ENCODE results near the gene BRIP1.

BRIP1 gene

GRCh38 chr17:61880589-61881102, 17.3 kb upstream of the BRIP1 start:
- H3K27me3 ChIP-seq (ENCODE audit: insufficient read depth, low read length, poor library complexity), result no peaks in the 10 kb centered on the region
- H4K8ac ChIP-seq (ENCODE audit: low read depth, low read length), result no peak overlapping the region
- H4K5ac ChIP-seq (ENCODE audit: low read length), result no peak overlapping the region
- no peaks in the 10 kb centered on the region for H3K79me1 ChIP-seq (ENCODE audit: low read length)
- no peak overlapping the region for H2BK5ac ChIP-seq (ENCODE audit: low read length)
- no CpG with 5 or more reads among the region's 4 CpGs for WGBS (ENCODE audit: extremely low coverage, insufficient coverage, low lambda C conversion rate)
- H3K4ac ChIP-seq (ENCODE audit: low read depth, low read length), result no peak overlapping the region
- H2BK120ac ChIP-seq (ENCODE audit: low read depth, low read length), result no peak overlapping the region
- no peak for DNase-seq
- H3K23ac ChIP-seq (ENCODE audit: low read length), result no peak overlapping the region
- H3K18ac ChIP-seq (ENCODE audit: low read length), result no peak overlapping the region
- no peak overlapping the region for H3K56ac ChIP-seq (ENCODE audit: low read length)
- no peak overlapping the region for H2BK15ac ChIP-seq (replicated peaks; ENCODE audit: low read depth)
- no peak overlapping the region for H2AK5ac ChIP-seq (ENCODE audit: low read length)
- no peak overlapping the region for H3K27ac ChIP-seq (ENCODE audit: low read depth, low read length)
- no peak overlapping the region for H3K4me3 ChIP-seq (ENCODE audit: low read length)
- H3K4me2 ChIP-seq (ENCODE audit: low read length), result no peak overlapping the region
- no peaks in the 10 kb centered on the region for H3K4me1 ChIP-seq (ENCODE audit: control insufficient read depth, low read depth, low read length)
- H3K79me2 ChIP-seq (ENCODE audit: control insufficient read depth, insufficient read depth, low read length), result no peaks in the 10 kb centered on the region
- no peak overlapping the region for H3K9ac ChIP-seq (ENCODE audit: low read length)
- H3K36me3 ChIP-seq (ENCODE audit: control insufficient read depth, insufficient read depth, low read length), result no peaks in the 10 kb centered on the region

- Histone ChIP-seq H2BK5ac (ENCODE audit: low read length) (no peak overlapping the region), H3K27ac (ENCODE audit: low read depth, low read length) (no peak overlapping the region), H3K56ac (ENCODE audit: low read length) (no peak overlapping the region), H3K27me3 (ENCODE audit: insufficient read depth, low read length, poor library complexity) (no peaks in the 10 kb centered on the region), H3K9ac (ENCODE audit: low read length) (no peak overlapping the region), H3K36me3 (ENCODE audit: control insufficient read depth, insufficient read depth, low read length) (no peaks in the 10 kb centered on the region), H4K8ac (ENCODE audit: low read depth, low read length) (no peak overlapping the region), H2BK15ac (replicated peaks; ENCODE audit: low read depth) (no peak overlapping the region), H3K4me1 (ENCODE audit: control insufficient read depth, low read depth, low read length) (no peaks in the 10 kb centered on the region), H3K79me2 (ENCODE audit: control insufficient read depth, insufficient read depth, low read length) (no peaks in the 10 kb centered on the region), H2BK120ac (ENCODE audit: low read depth, low read length) (no peak overlapping the region), H3K18ac (ENCODE audit: low read length) (no peak overlapping the region), H2AK5ac (ENCODE audit: low read length) (no peak overlapping the region), H4K5ac (ENCODE audit: low read length) (no peak overlapping the region), H3K23ac (ENCODE audit: low read length) (no peak overlapping the region), H3K4ac (ENCODE audit: low read depth, low read length) (no peak overlapping the region), H3K4me2 (ENCODE audit: low read length) (no peak overlapping the region), H3K4me3 (ENCODE audit: low read length) (no peak overlapping the region), H3K79me1 (ENCODE audit: low read length) (no peaks in the 10 kb centered on the region)
- no peak for DNase-seq
- no CpG with 5 or more reads among the region's 3 CpGs for WGBS (ENCODE audit: extremely low coverage, insufficient coverage, low lambda C conversion rate)
These were observed 15.8 kb upstream of the BRIP1 start for GRCh38 chr17:61878984-61879612.

GRCh38 chr17:61878520-61878919, 15.2 kb upstream of the BRIP1 start:
- DNase-seq, result no peak

DNA sequence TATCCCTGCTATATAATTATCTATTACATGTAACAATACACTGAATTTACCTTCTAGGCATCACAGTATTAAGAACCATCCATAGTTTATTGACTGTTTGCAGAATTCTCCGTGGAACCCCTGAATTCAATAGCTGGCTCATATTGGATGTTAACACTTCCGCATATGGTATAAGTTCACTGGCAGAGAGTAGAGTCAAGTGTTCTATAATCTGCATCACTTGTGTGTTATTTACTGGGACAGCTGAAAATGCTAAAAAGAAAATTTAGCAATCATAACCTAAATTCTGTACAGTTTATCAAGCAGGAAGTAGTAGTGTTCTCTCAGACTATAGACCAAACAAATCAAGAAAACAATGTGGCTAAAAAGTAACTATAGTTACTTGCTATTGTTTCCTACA, 14.5 kb upstream of the BRIP1 start:
- no peak overlapping the region for H3K23ac ChIP-seq (ENCODE audit: low read length)
- H2BK120ac ChIP-seq (ENCODE audit: low read depth, low read length), result no peak overlapping the region
- no peak overlapping the region for H3K56ac ChIP-seq (ENCODE audit: low read length)
- WGBS (ENCODE audit: extremely low coverage, insufficient coverage, low lambda C conversion rate), result no CpG with 5 or more reads among the region's 2 CpGs
- no peak for DNase-seq
- H2BK15ac ChIP-seq (replicated peaks; ENCODE audit: low read depth), result no peak overlapping the region
- H4K8ac ChIP-seq (ENCODE audit: low read depth, low read length), result no peak overlapping the region
- no peak overlapping the region for H3K4ac ChIP-seq (ENCODE audit: low read depth, low read length)
- no peak overlapping the region for H3K18ac ChIP-seq (ENCODE audit: low read length)
- H2AK5ac ChIP-seq (ENCODE audit: low read length), result no peak overlapping the region
- H3K79me2 ChIP-seq (ENCODE audit: control insufficient read depth, insufficient read depth, low read length), result no peaks in the 10 kb centered on the region
- no peak overlapping the region for H3K4me3 ChIP-seq (ENCODE audit: low read length)
- H4K5ac ChIP-seq (ENCODE audit: low read length), result no peak overlapping the region
- H3K36me3 ChIP-seq (ENCODE audit: control insufficient read depth, insufficient read depth, low read length), result no peaks in the 10 kb centered on the region
- H3K79me1 ChIP-seq (ENCODE audit: low read length), result no peaks in the 10 kb centered on the region
- H3K4me2 ChIP-seq (ENCODE audit: low read length), result no peak overlapping the region
- H2BK5ac ChIP-seq (ENCODE audit: low read length), result no peak overlapping the region
- H3K27ac ChIP-seq (ENCODE audit: low read depth, low read length), result no peak overlapping the region
- no peaks in the 10 kb centered on the region for H3K4me1 ChIP-seq (ENCODE audit: control insufficient read depth, low read depth, low read length)
- H3K9ac ChIP-seq (ENCODE audit: low read length), result no peak overlapping the region
- H3K27me3 ChIP-seq (ENCODE audit: insufficient read depth, low read length, poor library complexity), result no peaks in the 10 kb centered on the region

More at GRCh38 chr17:61878520-61878919, 15.2 kb upstream of the BRIP1 start:
- no peak overlapping the region for H3K27ac ChIP-seq (ENCODE audit: low read depth, low read length)
- H3K56ac ChIP-seq (ENCODE audit: low read length), result no peak overlapping the region
- no CpG with 5 or more reads among the region's 2 CpGs for WGBS (ENCODE audit: extremely low coverage, insufficient coverage, low lambda C conversion rate)
- no peak overlapping the region for H4K8ac ChIP-seq (ENCODE audit: low read depth, low read length)
- H3K9ac ChIP-seq (ENCODE audit: low read length), result no peak overlapping the region
- H2BK5ac ChIP-seq (ENCODE audit: low read length), result no peak overlapping the region
- H3K4me1 ChIP-seq (ENCODE audit: control insufficient read depth, low read depth, low read length), result no peaks in the 10 kb centered on the region
- no peak overlapping the region for H3K4me2 ChIP-seq (ENCODE audit: low read length)
- H3K79me1 ChIP-seq (ENCODE audit: low read length), result no peaks in the 10 kb centered on the region
- H3K27me3 ChIP-seq (ENCODE audit: insufficient read depth, low read length, poor library complexity), result no peaks in the 10 kb centered on the region
- no peak overlapping the region for H3K18ac ChIP-seq (ENCODE audit: low read length)
- no peak overlapping the region for H4K5ac ChIP-seq (ENCODE audit: low read length)
- H3K79me2 ChIP-seq (ENCODE audit: control insufficient read depth, insufficient read depth, low read length), result no peaks in the 10 kb centered on the region
- no peak overlapping the region for H2AK5ac ChIP-seq (ENCODE audit: low read length)
- H2BK15ac ChIP-seq (replicated peaks; ENCODE audit: low read depth), result no peak overlapping the region
- H3K4me3 ChIP-seq (ENCODE audit: low read length), result no peak overlapping the region
- no peak overlapping the region for H3K23ac ChIP-seq (ENCODE audit: low read length)
- no peak overlapping the region for H3K4ac ChIP-seq (ENCODE audit: low read depth, low read length)
- no peaks in the 10 kb centered on the region for H3K36me3 ChIP-seq (ENCODE audit: control insufficient read depth, insufficient read depth, low read length)
- H2BK120ac ChIP-seq (ENCODE audit: low read depth, low read length), result no peak overlapping the region

DNA sequence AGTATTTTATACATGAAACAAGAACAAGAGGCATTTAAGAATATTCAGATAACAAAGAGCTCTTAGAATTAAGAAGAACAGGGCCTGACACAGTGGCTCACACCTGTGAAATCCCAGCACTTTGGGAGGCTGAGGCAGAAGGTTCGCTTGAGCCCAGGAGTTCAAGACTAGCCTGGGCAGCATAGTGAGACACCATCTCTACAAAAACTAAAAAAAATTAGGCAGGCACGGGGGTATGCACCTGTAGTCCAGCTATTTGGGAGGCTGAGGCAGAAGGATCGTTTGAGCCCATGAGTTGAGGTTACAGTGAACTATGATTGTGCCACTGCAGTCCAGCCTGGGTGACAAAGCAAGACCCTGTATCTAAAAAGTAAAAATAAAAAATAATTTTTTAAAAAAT, 12.5 kb upstream of the BRIP1 start:
- no peak overlapping the region for H3K9ac ChIP-seq (ENCODE audit: low read length)
- no peaks in the 10 kb centered on the region for H3K4me1 ChIP-seq (ENCODE audit: control insufficient read depth, low read depth, low read length)
- no peak overlapping the region for H3K4ac ChIP-seq (ENCODE audit: low read depth, low read length)
- H3K18ac ChIP-seq (ENCODE audit: low read length), result no peak overlapping the region
- H3K36me3 ChIP-seq (ENCODE audit: control insufficient read depth, insufficient read depth, low read length), result no peaks in the 10 kb centered on the region
- no CpG with 5 or more reads among the region's 3 CpGs for WGBS (ENCODE audit: extremely low coverage, insufficient coverage, low lambda C conversion rate)
- no peak overlapping the region for H4K5ac ChIP-seq (ENCODE audit: low read length)
- H3K79me2 ChIP-seq (ENCODE audit: control insufficient read depth, insufficient read depth, low read length), result no peaks in the 10 kb centered on the region
- no peak overlapping the region for H2BK15ac ChIP-seq (replicated peaks; ENCODE audit: low read depth)
- H4K8ac ChIP-seq (ENCODE audit: low read depth, low read length), result no peak overlapping the region
- H2AK5ac ChIP-seq (ENCODE audit: low read length), result no peak overlapping the region
- H2BK120ac ChIP-seq (ENCODE audit: low read depth, low read length), result no peak overlapping the region
- H3K4me2 ChIP-seq (ENCODE audit: low read length), result no peak overlapping the region
- no peak overlapping the region for H3K4me3 ChIP-seq (ENCODE audit: low read length)
- DNase-seq, result no peak
- no peaks in the 10 kb centered on the region for H3K27me3 ChIP-seq (ENCODE audit: insufficient read depth, low read length, poor library complexity)
- H3K27ac ChIP-seq (ENCODE audit: low read depth, low read length), result no peak overlapping the region
- no peak overlapping the region for H3K56ac ChIP-seq (ENCODE audit: low read length)
- no peak overlapping the region for H2BK5ac ChIP-seq (ENCODE audit: low read length)
- no peak overlapping the region for H3K23ac ChIP-seq (ENCODE audit: low read length)
- H3K79me1 ChIP-seq (ENCODE audit: low read length), result no peaks in the 10 kb centered on the region

- Histone ChIP-seq H3K27me3 (ENCODE audit: insufficient read depth, low read length, poor library complexity) (no peaks in the 10 kb centered on the region), H2BK5ac (ENCODE audit: low read length) (no peak overlapping the region), H3K9ac (ENCODE audit: low read length) (no peak overlapping the region), H3K27ac (ENCODE audit: low read depth, low read length) (no peak overlapping the region), H2AK5ac (ENCODE audit: low read length) (no peak overlapping the region), H4K5ac (ENCODE audit: low read length) (no peak overlapping the region), H3K56ac (ENCODE audit: low read length) (no peak overlapping the region), H3K79me1 (ENCODE audit: low read length) (no peaks in the 10 kb centered on the region), H3K4me1 (ENCODE audit: control insufficient read depth, low read depth, low read length) (no peaks in the 10 kb centered on the region), H3K36me3 (ENCODE audit: control insufficient read depth, insufficient read depth, low read length) (no peaks in the 10 kb centered on the region), H4K8ac (ENCODE audit: low read depth, low read length) (no peak overlapping the region), H3K18ac (ENCODE audit: low read length) (no peak overlapping the region), H3K4me2 (ENCODE audit: low read length) (no peak overlapping the region), H2BK15ac (replicated peaks; ENCODE audit: low read depth) (no peak overlapping the region), H3K23ac (ENCODE audit: low read length) (no peak overlapping the region), H3K79me2 (ENCODE audit: control insufficient read depth, insufficient read depth, low read length) (no peaks in the 10 kb centered on the region), H2BK120ac (ENCODE audit: low read depth, low read length) (no peak overlapping the region), H3K4me3 (ENCODE audit: low read length) (no peak overlapping the region), H3K4ac (ENCODE audit: low read depth, low read length) (no peak overlapping the region)
- WGBS (ENCODE audit: extremely low coverage, insufficient coverage, low lambda C conversion rate), result no CpG with 5 or more reads among the region's 1 CpG
- DNase-seq, result no peak
These were observed 12.0 kb upstream of the BRIP1 start for GRCh38 chr17:61875285-61875684.
